ENCODE data around the gene ADGRA1.

ADGRA1 gene

DNA sequence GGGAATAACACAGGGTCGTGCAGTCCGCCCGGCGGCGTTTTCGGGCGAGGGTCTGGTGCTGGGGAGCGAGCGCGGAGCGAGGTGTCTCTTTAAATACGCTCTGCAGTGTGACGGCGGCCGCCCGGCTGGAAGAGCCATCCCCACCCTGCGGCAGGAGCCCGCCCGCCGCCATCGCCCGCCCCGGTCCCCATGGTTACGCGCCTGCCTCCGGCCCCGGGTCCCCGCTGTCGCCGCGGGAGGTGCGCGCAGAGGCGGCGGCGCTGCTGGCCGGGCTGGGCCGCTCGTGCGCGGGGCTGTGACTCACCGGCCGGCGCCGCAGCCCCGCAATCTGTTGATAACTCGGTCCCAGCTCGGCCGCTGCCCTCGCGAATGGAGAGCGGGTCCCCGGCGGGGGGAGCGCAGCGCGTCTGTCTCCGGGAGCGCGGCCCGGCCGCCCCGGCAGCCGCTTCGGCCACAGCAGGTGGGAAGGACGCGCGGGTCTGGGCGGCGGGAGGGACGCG, at the start of gene ADGRA1 (continued):
- no peak for TF ChIP-seq ZNF214 (tag by site-specific recombination; IDR thresholded peaks at IDR 0.05; ENCODE audit: borderline replicate concordance)
- TF ChIP-seq ZNF660 (tag by site-specific recombination; IDR thresholded peaks at IDR 0.05), result peak; percentile 71; the same call in 1 of the 2 replicates
- TF ChIP-seq ZFP69B (tag by site-specific recombination; IDR thresholded peaks at IDR 0.05), result no peak
- TF ChIP-seq, protein P1, sequence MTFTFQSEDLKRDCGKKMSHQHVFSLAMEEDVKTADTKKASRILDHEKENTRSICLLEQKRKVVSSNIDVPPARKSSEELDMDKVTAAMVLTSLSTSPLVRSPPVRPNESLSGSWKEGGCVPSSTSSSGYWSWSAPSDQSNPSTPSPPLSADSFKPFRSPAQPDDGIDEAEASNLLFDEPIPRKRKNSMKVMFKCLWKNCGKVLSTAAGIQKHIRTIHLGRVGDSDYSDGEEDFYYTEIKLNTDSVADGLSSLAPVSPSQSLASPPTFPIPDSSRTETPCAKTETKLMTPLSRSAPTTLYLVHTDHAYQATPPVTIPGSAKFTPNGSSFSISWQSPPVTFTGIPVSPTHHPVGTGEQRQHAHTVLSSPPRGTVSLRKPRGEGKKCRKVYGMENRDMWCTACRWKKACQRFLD (tag by site-specific recombination; IDR thresholded peaks at IDR 0.05), result no peak
- TF ChIP-seq ZNF335 (tag by site-specific recombination; conservative IDR thresholded peaks at IDR 0.05), result no peak
- TF ChIP-seq ZNF114 (tag by site-specific recombination; IDR thresholded peaks at IDR 0.05), result no peak
- TF ChIP-seq ZNF596 (tag by site-specific recombination; IDR thresholded peaks at IDR 0.05), result 0 out of 2 replicates have a peak, but pooled peaks have one; percentile 20
- no peak for TF ChIP-seq ZNF121 (tag by site-specific recombination; IDR thresholded peaks at IDR 0.05)
- TF ChIP-seq KLF10 (tag by site-specific recombination; IDR thresholded peaks at IDR 0.05), result 0 out of 2 replicates have a peak, but pooled peaks have one; percentile 18
- TF ChIP-seq, protein P2, sequence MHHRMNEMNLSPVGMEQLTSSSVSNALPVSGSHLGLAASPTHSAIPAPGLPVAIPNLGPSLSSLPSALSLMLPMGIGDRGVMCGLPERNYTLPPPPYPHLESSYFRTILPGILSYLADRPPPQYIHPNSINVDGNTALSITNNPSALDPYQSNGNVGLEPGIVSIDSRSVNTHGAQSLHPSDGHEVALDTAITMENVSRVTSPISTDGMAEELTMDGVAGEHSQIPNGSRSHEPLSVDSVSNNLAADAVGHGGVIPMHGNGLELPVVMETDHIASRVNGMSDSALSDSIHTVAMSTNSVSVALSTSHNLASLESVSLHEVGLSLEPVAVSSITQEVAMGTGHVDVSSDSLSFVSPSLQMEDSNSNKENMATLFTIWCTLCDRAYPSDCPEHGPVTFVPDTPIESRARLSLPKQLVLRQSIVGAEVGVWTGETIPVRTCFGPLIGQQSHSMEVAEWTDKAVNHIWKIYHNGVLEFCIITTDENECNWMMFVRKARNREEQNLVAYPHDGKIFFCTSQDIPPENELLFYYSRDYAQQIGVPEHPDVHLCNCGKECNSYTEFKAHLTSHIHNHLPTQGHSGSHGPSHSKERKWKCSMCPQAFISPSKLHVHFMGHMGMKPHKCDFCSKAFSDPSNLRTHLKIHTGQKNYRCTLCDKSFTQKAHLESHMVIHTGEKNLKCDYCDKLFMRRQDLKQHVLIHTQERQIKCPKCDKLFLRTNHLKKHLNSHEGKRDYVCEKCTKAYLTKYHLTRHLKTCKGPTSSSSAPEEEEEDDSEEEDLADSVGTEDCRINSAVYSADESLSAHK (tag by site-specific recombination; IDR thresholded peaks at IDR 0.05), result no peak
- TF ChIP-seq ZNF561 (tag by site-specific recombination; IDR thresholded peaks at IDR 0.05; ENCODE audit: borderline replicate concordance), result 0 out of 2 replicates have a peak, but pooled peaks have one; percentile 77
- TF ChIP-seq ZNF558 (tag by site-specific recombination; IDR thresholded peaks at IDR 0.05), result no peak
- TF ChIP-seq ZNF433 (tag by site-specific recombination; IDR thresholded peaks at IDR 0.05; ENCODE audit: low read depth), result no peak
- TF ChIP-seq ZNF341 (tag by site-specific recombination; IDR thresholded peaks at IDR 0.05; ENCODE audit: low read depth), result peak; percentile 94
- TF ChIP-seq, protein P3, sequence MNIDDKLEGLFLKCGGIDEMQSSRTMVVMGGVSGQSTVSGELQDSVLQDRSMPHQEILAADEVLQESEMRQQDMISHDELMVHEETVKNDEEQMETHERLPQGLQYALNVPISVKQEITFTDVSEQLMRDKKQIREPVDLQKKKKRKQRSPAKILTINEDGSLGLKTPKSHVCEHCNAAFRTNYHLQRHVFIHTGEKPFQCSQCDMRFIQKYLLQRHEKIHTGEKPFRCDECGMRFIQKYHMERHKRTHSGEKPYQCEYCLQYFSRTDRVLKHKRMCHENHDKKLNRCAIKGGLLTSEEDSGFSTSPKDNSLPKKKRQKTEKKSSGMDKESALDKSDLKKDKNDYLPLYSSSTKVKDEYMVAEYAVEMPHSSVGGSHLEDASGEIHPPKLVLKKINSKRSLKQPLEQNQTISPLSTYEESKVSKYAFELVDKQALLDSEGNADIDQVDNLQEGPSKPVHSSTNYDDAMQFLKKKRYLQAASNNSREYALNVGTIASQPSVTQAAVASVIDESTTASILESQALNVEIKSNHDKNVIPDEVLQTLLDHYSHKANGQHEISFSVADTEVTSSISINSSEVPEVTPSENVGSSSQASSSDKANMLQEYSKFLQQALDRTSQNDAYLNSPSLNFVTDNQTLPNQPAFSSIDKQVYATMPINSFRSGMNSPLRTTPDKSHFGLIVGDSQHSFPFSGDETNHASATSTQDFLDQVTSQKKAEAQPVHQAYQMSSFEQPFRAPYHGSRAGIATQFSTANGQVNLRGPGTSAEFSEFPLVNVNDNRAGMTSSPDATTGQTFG (tag by site-specific recombination; IDR thresholded peaks at IDR 0.05; ENCODE audit: borderline replicate concordance), result no peak
- TF ChIP-seq ZNF654 (tag by site-specific recombination; IDR thresholded peaks at IDR 0.05; ENCODE audit: low read depth), result no peak
- TF ChIP-seq, protein P4, sequence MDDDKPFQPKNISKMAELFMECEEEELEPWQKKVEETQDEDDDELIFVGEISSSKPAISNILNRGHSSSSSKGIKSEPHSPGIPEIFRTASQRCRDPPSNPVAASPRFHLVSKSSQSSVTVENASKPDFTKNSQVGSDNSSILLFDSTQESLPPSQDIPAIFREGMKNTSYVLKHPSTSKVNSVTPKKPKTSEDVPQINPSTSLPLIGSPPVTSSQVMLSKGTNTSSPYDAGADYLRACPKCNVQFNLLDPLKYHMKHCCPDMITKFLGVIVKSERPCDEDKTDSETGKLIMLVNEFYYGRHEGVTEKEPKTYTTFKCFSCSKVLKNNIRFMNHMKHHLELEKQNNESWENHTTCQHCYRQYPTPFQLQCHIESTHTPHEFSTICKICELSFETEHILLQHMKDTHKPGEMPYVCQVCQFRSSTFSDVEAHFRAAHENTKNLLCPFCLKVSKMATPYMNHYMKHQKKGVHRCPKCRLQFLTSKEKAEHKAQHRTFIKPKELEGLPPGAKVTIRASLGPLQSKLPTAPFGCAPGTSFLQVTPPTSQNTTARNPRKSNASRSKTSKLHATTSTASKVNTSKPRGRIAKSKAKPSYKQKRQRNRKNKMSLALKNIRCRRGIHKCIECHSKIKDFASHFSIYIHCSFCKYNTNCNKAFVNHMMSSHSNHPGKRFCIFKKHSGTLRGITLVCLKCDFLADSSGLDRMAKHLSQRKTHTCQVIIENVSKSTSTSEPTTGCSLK (tag by site-specific recombination; IDR thresholded peaks at IDR 0.05), result no peak
- TF ChIP-seq ZNF510 (tag by site-specific recombination; IDR thresholded peaks at IDR 0.05; ENCODE audit: insufficient replicate concordance), result no peak
- TF ChIP-seq ZSCAN30 (tag by site-specific recombination; IDR thresholded peaks at IDR 0.05), result peak; percentile 31; the same call in 1 of the 2 replicates
- no peak for TF ChIP-seq YY2 (tag by site-specific recombination; IDR thresholded peaks at IDR 0.05)
- no peak for TF ChIP-seq ZNF248 (tag by site-specific recombination; IDR thresholded peaks at IDR 0.05)
- TF ChIP-seq YY1 (tag by site-specific recombination; IDR thresholded peaks at IDR 0.05), result no peak
- no peak for TF ChIP-seq ZNF146 (tag by site-specific recombination; IDR thresholded peaks at IDR 0.05)
- TF ChIP-seq, protein P5, sequence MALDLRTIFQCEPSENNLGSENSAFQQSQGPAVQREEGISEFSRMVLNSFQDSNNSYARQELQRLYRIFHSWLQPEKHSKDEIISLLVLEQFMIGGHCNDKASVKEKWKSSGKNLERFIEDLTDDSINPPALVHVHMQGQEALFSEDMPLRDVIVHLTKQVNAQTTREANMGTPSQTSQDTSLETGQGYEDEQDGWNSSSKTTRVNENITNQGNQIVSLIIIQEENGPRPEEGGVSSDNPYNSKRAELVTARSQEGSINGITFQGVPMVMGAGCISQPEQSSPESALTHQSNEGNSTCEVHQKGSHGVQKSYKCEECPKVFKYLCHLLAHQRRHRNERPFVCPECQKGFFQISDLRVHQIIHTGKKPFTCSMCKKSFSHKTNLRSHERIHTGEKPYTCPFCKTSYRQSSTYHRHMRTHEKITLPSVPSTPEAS (tag by site-specific recombination; IDR thresholded peaks at IDR 0.05), result no peak
- TF ChIP-seq ZNF624 (tag by site-specific recombination; IDR thresholded peaks at IDR 0.05), result no peak
- TF ChIP-seq MZF1 (tag by site-specific recombination; IDR thresholded peaks at IDR 0.05; ENCODE audit: borderline replicate concordance), result no peak
- TF ChIP-seq, protein P6, sequence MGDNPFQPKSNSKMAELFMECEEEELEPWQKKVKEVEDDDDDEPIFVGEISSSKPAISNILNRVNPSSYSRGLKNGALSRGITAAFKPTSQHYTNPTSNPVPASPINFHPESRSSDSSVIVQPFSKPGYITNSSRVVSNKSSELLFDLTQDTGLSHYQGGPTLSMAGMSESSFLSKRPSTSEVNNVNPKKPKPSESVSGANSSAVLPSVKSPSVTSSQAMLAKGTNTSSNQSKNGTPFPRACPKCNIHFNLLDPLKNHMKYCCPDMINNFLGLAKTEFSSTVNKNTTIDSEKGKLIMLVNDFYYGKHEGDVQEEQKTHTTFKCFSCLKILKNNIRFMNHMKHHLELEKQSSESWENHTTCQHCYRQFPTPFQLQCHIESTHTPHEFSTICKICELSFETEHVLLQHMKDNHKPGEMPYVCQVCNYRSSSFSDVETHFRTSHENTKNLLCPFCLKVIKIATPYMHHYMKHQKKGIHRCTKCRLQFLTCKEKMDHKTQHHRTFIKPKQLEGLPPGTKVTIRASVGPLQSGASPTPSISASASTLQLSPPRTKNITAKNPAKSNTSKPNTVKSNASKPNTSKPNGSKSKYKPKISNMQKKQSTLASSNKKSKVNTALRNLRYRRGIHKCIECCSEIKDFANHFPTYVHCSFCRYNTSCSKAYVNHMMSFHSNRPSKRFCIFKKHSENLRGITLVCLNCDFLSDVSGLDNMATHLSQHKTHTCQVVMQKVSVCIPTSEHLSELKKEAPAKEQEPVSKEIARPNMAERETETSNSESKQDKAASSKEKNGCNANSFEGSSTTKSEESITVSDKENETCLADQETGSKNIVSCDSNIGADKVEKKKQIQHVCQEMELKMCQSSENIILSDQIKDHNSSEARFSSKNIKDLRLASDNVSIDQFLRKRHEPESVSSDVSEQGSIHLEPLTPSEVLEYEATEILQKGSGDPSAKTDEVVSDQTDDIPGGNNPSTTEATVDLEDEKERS (tag by site-specific recombination; IDR thresholded peaks at IDR 0.05), result no peak
- TF ChIP-seq IKZF3 (tag by site-specific recombination; IDR thresholded peaks at IDR 0.05), result 0 out of 2 replicates have a peak, but pooled peaks have one; percentile 18
